Measurements from ENCODE around the gene GLIPR1.

Gene GLIPR1

DNA sequence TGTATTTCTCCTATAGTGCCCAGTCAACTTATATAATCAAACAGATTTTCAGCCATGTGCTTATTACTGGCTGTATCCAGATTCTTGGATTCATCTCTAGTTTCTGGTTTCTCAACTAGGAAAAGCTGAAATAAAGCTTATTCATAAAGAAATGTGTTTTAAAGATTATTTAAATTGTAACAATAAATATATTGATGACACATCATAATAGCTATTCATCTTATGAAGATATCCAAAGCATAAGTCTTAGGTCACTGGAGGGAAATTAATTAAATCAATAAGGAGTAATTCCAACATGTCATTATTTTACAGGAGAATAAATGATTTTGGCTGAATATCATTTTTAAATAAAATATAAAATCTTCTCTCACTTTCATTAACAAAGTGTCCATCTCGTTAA lies 63.0 kb downstream of the GLIPR1 start:
- in situ Hi-C loops (cut with MboI; ENCODE audit: low sequenced_read_pairs, unreplicated experiment), result loop anchor here (25.0 kb wide), 3 partner anchors 794 to 1019 kb away; partner anchors contain the start of genes BBS10 and OSBPL8
- TF ChIP-seq, protein P1, sequence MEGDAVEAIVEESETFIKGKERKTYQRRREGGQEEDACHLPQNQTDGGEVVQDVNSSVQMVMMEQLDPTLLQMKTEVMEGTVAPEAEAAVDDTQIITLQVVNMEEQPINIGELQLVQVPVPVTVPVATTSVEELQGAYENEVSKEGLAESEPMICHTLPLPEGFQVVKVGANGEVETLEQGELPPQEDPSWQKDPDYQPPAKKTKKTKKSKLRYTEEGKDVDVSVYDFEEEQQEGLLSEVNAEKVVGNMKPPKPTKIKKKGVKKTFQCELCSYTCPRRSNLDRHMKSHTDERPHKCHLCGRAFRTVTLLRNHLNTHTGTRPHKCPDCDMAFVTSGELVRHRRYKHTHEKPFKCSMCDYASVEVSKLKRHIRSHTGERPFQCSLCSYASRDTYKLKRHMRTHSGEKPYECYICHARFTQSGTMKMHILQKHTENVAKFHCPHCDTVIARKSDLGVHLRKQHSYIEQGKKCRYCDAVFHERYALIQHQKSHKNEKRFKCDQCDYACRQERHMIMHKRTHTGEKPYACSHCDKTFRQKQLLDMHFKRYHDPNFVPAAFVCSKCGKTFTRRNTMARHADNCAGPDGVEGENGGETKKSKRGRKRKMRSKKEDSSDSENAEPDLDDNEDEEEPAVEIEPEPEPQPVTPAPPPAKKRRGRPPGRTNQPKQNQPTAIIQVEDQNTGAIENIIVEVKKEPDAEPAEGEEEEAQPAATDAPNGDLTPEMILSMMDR (IDR thresholded peaks at IDR 0.05; ENCODE audit: borderline replicate concordance, control extremely low read depth, extremely low read depth, insufficient read depth, missing control alignments), result no peak
- no peak for DNase-seq (ENCODE audit: low spot score)

GRCh38 chr12:75545636-75546035 lies 65.1 kb downstream of the GLIPR1 start:
- in situ Hi-C loops (cut with MboI; ENCODE audit: low sequenced_read_pairs, unreplicated experiment), result loop anchor here (25.0 kb wide), 3 partner anchors 792 to 1017 kb away; partner anchors contain the start of genes BBS10 and OSBPL8
- TF ChIP-seq, protein P1 (IDR thresholded peaks at IDR 0.05; ENCODE audit: borderline replicate concordance, control extremely low read depth, extremely low read depth, insufficient read depth, missing control alignments), result no peak
- DNase-seq (ENCODE audit: low spot score), result no peak

DNA sequence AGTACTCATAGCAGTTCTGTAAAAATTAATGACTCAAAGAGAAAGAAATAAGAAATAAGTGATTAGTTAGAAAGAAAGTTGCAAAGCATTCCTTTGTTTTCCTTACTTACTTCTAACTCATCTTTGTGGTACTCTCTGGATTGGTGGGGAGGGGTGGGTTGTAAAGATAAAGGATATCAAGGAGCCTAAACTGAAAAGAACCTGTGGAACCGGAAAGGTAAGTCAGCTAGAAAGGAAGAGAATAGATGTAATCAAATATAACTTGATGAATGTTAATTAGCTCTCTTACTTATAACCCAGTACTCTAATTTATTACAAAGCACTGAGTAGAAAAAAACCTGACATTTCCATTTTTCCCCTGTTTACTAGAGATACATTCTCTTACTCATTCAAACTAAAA lies 68.3 kb downstream of the GLIPR1 start:
- no peak for DNase-seq (ENCODE audit: low spot score)
- in situ Hi-C loops (cut with MboI; ENCODE audit: low sequenced_read_pairs, unreplicated experiment), result loop anchor here (25.0 kb wide), 3 partner anchors 788 to 1013 kb away; partner anchors contain the start of genes BBS10 and OSBPL8
- TF ChIP-seq, protein P1 (IDR thresholded peaks at IDR 0.05; ENCODE audit: borderline replicate concordance, control extremely low read depth, extremely low read depth, insufficient read depth, missing control alignments), result no peak

DNA sequence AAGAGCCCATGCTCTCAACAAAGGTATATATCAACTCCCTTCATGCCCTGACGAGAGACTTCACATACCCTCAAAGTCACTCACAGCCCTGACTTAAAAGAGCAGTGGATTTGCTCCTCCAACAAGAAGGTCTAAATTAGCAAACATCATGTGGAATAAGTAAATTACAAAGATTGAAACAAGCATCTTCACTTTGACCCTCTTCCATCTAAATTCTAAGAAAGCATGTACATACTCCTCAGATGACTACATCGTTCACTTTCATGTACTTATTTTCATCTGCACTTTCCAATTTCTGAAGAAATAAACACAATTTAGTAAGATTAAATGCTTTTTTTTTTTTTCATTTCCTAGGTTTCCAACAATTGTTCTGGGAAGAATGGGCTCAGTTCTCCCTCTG lies 69.4 kb downstream of the GLIPR1 start:
- TF ChIP-seq, protein P1 (IDR thresholded peaks at IDR 0.05; ENCODE audit: borderline replicate concordance, control extremely low read depth, extremely low read depth, insufficient read depth, missing control alignments), result no peak
- DNase-seq (ENCODE audit: low spot score), result no peak
- in situ Hi-C loops (cut with MboI; ENCODE audit: low sequenced_read_pairs, unreplicated experiment), result loop anchor here (25.0 kb wide), 3 partner anchors 787 to 1012 kb away; partner anchors contain the start of genes BBS10 and OSBPL8

GRCh38 chr12:75550401-75551240 lies 70.1 kb downstream of the GLIPR1 start:
- DNase-seq (ENCODE audit: low spot score), result no peak
- TF ChIP-seq, protein P1 (IDR thresholded peaks at IDR 0.05; ENCODE audit: borderline replicate concordance, control extremely low read depth, extremely low read depth, insufficient read depth, missing control alignments), result no peak
- in situ Hi-C loops (cut with MboI; ENCODE audit: low sequenced_read_pairs, unreplicated experiment), result no loop called here

- TF ChIP-seq, protein P1 (IDR thresholded peaks at IDR 0.05; ENCODE audit: borderline replicate concordance, control extremely low read depth, extremely low read depth, insufficient read depth, missing control alignments), result no peak
- in situ Hi-C loops (cut with MboI; ENCODE audit: low sequenced_read_pairs, unreplicated experiment), result no loop called here
- no peak for DNase-seq (ENCODE audit: low spot score)
Observed at GRCh38 chr12:75551477-75551876, 70.9 kb downstream of the GLIPR1 start.

Measured in GM13976 (cell line).